Mesenteric fat pad (tissue), 1 donor: ENCODE data around the gene RALBP1. TPM values are rescaled to one million over a fixed set of nuclear protein-coding genes. Genes with fewer than 3 reads are reported as not detected.
"Not testable (repeated sequence)": the region's sequence is repeated elsewhere in the genome, so short reads cannot be mapped to it uniquely, and the experiment has no call there.

Experiments
- DNase-seq: peaks from one replicate; pipeline ENCODE4 v3.0.0-alpha.2; 2020; ENCODE audit warnings: low spot score
- total RNA-seq: library from RNA; stranded (reverse); fragmentation: NEBNext Ultra II Directional; extraction: Animal tissue kit (Norgen Biotek cat#: 25700); gene quantifications from one replicate; pipeline ENCODE4 v1.2.1, GENCODE V29; 2021
- donor health status: DM: yes; HTN: yes; CAD: no.

RALBP1 gene
- total RNA-seq, 1 donor from 2014 or later = 58.9 TPM

DNA sequence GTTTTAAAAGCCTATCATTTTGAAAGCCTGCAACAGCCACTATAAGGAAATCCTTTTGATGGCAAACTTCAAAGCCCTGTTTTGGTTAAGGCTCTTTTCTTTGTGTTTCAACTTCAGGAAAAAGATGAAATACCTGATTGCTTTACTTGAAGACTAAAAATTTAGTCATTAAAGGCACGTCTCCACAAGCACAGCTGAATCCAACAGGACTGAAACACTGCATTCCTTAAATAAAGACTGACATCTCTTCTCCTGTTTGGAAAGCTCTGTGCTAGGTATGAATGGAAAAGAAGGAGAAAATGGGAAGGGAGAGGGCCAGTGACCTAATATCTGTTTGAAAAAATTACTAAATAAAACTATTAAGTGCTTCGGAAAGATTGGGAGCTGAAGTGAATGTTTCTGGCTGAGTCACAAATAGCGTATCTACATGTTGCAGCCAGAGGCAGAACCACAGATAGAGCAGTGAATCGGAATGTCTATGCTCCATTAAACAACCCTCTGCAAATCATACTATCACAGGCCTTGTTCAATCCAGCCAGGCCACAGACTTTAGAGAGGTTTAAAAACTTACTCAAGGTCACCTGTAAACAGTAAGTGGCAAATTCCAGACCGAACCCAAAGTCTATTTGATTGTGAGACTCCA, 21.1 kb upstream of the RALBP1 start:
- DNase-seq = no peak

GRCh38 chr18:9455718-9456511, 19.4 kb upstream of the RALBP1 start:
- no peak for DNase-seq

DNA sequence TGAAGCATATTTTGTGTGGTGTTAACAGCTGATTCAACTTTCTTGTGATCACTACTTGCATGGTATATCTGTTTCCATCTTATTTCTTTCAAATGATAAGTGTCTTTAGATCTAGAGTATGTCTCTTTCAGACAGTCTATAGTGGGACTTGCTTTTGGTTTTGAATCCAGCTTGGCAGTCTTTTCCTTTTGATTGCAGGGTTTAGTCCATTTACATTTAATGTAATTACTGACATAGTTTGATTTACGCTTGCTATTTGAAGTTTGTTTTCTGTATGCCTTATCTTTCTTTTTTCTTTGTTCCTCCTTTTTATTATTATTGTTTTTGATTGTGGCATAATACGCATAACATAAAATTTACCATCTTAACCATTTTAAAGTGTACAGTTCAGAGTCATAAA, 9.2 kb upstream of the RALBP1 start:
- no peak for DNase-seq

DNA sequence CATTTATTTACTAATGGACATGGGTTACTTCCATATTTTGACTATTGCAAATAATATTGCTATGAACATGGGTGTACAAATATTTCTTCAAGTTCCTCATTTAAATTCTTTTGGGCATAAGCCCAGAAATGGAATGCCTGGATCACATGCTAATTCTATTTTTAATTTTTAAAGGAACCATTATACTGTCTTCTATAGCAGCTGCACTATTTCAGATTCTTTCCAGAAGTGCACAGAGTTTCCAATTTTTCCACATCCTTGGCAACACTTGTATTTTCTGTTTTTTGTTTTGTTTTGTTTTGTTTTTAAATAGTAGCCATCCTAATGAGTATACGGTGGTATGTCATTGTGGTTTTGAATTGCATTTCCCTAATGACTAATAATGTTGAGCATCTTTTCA, 8.5 kb upstream of the RALBP1 start:
- no peak for DNase-seq

DNA sequence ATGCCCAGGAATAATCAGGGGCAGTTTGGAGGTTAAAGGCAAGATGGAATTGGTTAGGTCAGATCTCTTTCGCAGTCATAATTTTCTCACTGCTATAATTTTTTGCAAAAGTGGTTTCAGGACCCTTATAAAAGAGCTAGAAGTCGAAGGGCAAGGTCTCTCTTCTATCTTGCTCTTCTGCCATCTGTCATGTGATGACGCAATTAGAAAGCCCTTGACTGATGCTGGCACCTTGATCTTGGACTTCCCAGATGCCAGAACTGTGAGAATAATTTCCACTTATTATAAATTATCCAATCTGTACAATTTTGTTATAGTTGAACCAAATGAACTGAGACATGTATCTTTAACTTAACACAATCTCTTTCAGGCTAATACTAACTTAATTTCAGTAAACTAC, 6.3 kb upstream of the RALBP1 start:
- DNase-seq = no peak

- DNase-seq = no peak
Measured at GRCh38 chr18:9469685-9470084, 5.6 kb upstream of the RALBP1 start.

GRCh38 chr18:9474108-9474982, 968 bp upstream of the RALBP1 start:
- no peak for DNase-seq

DNA sequence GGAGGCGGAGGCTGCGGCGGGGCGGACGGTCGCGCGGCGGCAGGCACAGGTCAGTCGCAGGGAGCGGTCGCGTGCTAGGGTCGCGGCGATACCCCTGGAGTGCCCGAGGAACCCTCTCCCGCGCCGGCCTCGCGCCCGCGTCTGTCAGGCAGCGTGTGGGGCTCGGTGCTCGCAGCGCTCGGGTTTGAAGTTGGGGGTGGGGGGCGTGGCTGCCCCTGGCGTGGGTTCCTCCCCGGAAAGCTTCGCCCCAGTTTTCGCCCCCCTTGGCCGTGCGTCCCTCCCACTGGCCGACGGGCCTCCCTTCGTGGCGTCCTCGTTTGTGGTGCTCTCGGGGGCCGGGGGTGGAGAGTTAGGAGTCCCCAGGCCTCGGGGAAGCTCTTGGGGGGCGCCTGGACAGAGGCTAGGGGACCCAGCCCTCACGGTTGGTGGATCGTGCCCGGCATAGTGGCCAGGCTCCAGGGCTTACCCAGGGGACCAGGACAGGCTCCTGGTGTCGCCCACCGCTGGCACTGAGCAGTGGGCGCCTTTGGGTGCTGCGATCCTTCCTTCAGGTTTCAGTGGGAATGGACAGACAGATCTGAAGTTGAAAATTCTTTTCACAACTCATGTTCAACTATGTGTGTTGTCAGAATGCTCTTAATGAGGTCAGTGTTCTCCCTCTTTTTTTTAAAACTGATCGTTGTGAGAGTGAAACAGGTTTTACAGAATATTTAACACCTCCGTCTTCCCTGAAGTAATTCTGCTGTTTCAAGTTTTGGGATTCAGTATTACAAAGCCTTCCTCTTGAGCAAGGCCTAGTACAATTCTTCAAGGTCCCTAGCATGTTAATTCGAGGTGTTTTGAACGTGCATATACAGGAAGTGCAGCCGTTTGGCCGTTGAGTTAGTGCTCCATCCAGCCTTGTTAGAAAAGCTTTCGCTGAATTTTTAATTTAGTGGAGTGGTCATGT, 604 bp downstream of the RALBP1 start:
- DNase-seq = no peak

GRCh38 chr18:9476949-9477348, 1.6 kb downstream of the RALBP1 start:
- not testable (repeated sequence) for DNase-seq

GRCh38 chr18:9477509-9477908, 2.2 kb downstream of the RALBP1 start:
- DNase-seq = no peak

DNA sequence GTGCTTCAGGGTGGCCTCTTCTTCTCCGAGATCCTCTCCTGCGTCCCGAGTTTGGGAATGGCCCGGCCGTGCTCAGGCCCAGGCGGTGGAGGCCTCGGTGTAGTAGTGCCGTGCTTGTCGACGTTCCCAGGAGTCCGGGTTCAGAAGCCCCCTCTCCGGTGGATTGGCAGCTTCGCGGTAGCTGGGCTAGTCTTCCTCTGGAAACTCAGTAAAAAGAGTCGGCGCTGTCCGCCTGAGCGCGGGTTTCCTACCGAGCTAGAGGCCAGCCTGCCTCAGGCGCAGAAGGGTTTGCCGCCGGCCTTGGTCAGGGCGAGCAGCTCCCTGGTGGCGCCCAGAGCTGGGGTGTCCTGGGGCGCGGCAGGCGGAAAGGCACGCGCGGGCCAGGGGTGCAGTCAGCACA, 3.2 kb downstream of the RALBP1 start:
- DNase-seq = no peak

DNA sequence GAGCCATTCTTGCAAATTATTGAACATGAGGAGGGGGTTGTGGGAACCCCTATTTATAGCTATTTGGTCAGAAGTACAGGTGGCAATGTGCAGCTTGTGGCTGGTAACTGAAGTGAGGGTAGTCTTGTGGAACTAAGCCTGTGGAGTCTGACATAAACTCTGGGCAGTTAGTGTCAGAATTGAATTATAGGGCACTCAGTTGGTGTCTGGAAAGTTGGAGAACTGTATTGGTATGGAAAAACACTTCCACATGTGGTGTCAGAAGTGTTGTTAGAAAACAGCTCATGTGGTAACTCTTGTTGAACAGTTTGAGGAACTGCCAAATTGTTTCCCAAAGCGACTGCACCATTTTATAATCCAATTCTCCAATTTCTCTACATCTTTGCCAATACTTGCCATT, 7.5 kb downstream of the RALBP1 start:
- DNase-seq = no peak

DNA sequence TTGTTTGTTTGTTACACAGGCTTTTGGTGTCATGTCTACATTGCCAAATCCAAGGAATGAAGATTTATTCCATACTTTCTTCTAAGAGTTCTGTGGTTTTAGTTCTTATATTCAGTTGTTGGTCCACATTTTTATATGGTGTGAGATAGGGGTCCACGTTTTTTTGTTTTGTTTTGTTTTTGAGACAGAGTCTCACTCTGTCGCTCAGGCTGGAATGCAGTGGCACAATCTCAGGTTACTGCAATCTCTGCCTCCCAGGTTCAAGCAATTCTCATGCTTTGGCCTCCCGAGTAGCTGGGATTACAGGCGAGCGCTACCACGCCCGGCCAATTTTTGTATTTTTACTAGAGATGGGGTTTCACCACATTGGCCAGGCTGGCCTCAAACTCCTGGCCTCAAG, 8.2 kb downstream of the RALBP1 start:
- DNase-seq = no peak

GRCh38 chr18:9484856-9485255, 9.5 kb downstream of the RALBP1 start:
- not testable (repeated sequence) for DNase-seq

- DNase-seq = no peak
Measured at GRCh38 chr18:9488538-9488937, 13.2 kb downstream of the RALBP1 start.

DNA sequence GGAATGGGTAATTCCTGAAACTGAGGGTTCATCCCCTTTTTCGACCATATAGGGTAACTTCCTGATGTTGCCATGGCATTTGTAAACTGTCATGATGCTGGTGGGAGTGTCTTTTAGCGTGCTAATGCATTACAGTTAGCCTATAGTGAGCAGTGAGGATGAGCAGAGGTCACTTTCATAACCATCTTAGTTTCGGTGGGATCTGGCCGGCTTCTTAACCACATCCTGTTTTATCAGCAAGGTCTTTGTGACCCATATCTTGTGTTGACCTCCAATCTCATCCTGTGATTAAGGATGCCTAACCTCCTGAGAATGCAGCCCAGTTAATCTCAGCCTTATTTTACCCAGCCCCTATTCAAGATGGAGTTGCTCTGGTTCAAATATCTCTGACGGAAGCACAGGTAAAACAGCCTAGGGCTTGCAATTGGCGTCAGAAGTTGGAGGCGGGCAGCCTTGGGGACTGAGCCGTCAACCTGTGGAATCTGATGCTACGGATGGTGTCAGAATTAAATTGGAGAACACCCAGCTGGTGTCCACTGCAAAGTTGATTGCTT, 19.5 kb downstream of the RALBP1 start:
- no peak for DNase-seq

- DNase-seq = no peak
Measured at GRCh38 chr18:9495465-9495864, 20.2 kb downstream of the RALBP1 start.

GRCh38 chr18:9495916-9496705, 20.8 kb downstream of the RALBP1 start:
- no peak for DNase-seq

DNA sequence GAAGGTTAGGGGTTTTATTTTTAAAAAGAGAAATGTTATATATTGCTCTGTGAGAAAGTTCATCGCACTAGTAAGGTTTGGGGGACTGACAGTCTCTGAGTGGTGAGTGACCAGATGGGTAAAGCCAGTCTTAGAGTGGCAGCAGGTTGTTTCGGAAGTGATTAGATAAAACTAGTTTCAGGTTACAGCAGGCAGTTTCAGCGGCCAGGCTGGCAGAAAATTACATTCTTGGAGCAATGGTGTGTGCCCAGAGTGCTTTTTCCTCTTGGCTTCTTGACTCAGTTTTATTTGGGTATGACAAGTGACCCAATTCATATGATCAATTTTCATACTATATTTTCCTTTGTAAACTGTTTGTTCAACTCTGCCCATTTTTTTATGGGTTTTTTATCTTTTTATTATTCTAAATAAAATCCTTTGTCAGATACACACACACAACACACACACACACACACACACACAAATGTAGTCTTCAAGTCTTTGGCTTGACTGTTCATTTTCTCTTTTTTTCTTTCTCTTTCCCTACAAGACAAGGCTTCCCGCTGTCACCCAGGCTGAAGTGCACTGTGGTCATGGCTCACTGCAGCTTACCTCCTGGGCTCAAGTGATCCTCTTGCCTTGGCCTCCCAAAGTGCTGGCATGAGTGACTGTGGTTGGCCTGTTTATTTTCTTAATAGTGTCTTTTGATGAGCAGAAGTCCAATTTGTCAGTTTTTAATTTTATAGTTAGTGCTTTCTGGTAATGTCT, 30.9 kb downstream of the RALBP1 start:
- DNase-seq = no peak
